Stimulated activated CD8-positive, alpha-beta memory T cell treated with anti-CD3 and anti-CD28 coated beads, Interleukin-7, amount 100 ng/mL, for 48 hours (primary cell): ENCODE data around the gene GTF3C6.
"Not testable (repeated sequence)": the region's sequence is repeated elsewhere in the genome, so short reads cannot be mapped to it uniquely, and the experiment has no call there.

Experiments used
- DNase-seq, 2 donors: peaks; one replicate each; pipeline ENCODE4 v3.0.0-alpha.2; 2020; ENCODE audit warnings: low read depth in 1 of 2; ENCODE audit errors: extremely low read depth in 1 of 2

Gene GTF3C6

GRCh38 chr6:110958329-110959192, at the start of gene GTF3C6:
GTF3C6 (plus strand) TSS chr6:110958706; CDS start chr6:110958770, 64 bp downstream.
- DNase-seq, result peak; percentile 76 to 91

- no peak for DNase-seq
Measured at GRCh38 chr6:110930781-110931180, 27.7 kb upstream of the GTF3C6 start.

- DNase-seq, result no peak
Measured at GRCh38 chr6:110933912-110934311, 24.6 kb upstream of the GTF3C6 start.

GRCh38 chr6:110934381-110934898, 24.1 kb upstream of the GTF3C6 start:
- no peak for DNase-seq

GRCh38 chr6:110935171-110935570, 23.3 kb upstream of the GTF3C6 start:
- no peak for DNase-seq

- no peak for DNase-seq
Measured at GRCh38 chr6:110938171-110938570, 20.3 kb upstream of the GTF3C6 start.

- DNase-seq, result no peak
Measured at GRCh38 chr6:110939429-110940200, 18.9 kb upstream of the GTF3C6 start.

- DNase-seq, result peak in 1 of 2 donors; percentile 40
Measured at GRCh38 chr6:110944681-110945151, 13.8 kb upstream of the GTF3C6 start.

GRCh38 chr6:110946498-110946897, 12.0 kb upstream of the GTF3C6 start:
- no peak for DNase-seq

- DNase-seq, result no peak
Measured at GRCh38 chr6:110949679-110950285, 8.7 kb upstream of the GTF3C6 start.

- DNase-seq, result no peak
Measured at GRCh38 chr6:110950440-110950839, 8.1 kb upstream of the GTF3C6 start.

- DNase-seq, result no peak
Measured at GRCh38 chr6:110951008-110951407, 7.5 kb upstream of the GTF3C6 start.

- DNase-seq, result no peak
Measured at GRCh38 chr6:110951986-110952794, 6.3 kb upstream of the GTF3C6 start.

- DNase-seq, result no peak
Measured at GRCh38 chr6:110953633-110954303, 4.7 kb upstream of the GTF3C6 start.

GRCh38 chr6:110960014-110960390, 1.5 kb downstream of the GTF3C6 start:
- DNase-seq, result no peak

- not testable (repeated sequence) for DNase-seq
Measured at GRCh38 chr6:110962636-110963035, 4.1 kb downstream of the GTF3C6 start.

GRCh38 chr6:110965629-110966229, 7.2 kb downstream of the GTF3C6 start:
- DNase-seq, result no peak

GRCh38 chr6:110968661-110969060, 10.2 kb downstream of the GTF3C6 start:
- not testable (repeated sequence) for DNase-seq

- DNase-seq, result no peak
Measured at GRCh38 chr6:110971468-110971867, 13.0 kb downstream of the GTF3C6 start.
